RWPE2 (cell line): ENCODE measurements around the gene PIP4K2A.

Experiments
- ATAC-seq: fragments of 200-7000 bp; cut with Tn5 transposase; 3 replicates; pipeline ENCODE4 v1.9.1; 2021; ENCODE audit warnings: low read depth
- DNase-seq: peaks from one replicate; pipeline ENCODE4 v3.0.0-alpha.2; 2020; ENCODE audit warnings: low spot score
- H3K27ac ChIP-seq: fragments of 450-650 bp; 2 replicates; pipeline ENCODE4 v1.5.1; 2017; ENCODE audit warnings: mild to moderate bottlenecking; ENCODE audit not compliant: poor library complexity, severe bottlenecking
- H3K27me3 ChIP-seq: fragments of 250-450 bp; sonication (Bioruptor Pico); 2 replicates; pipeline ENCODE4 v1.5.1; 2021; ENCODE audit warnings: mild to moderate bottlenecking, moderate library complexity; ENCODE audit not compliant: insufficient read depth, poor library complexity, severe bottlenecking
- H3K36me3 ChIP-seq: fragments of 250-450 bp; sonication (Bioruptor Pico); 2 replicates; pipeline ENCODE4 v1.5.1; 2020; ENCODE audit warnings: low read depth, mild to moderate bottlenecking, moderate library complexity
- H3K4me1 ChIP-seq: fragments of 250-450 bp; sonication (Bioruptor Pico); 2 replicates; pipeline ENCODE4 v1.5.1; 2021; ENCODE audit warnings: mild to moderate bottlenecking, moderate library complexity; ENCODE audit not compliant: insufficient read depth, poor library complexity, severe bottlenecking
- H3K4me3 ChIP-seq: fragments of 250-450 bp; sonication (Bioruptor Pico); 2 replicates; pipeline ENCODE4 v1.5.1; 2021; ENCODE audit warnings: mild to moderate bottlenecking, moderate library complexity; ENCODE audit not compliant: severe bottlenecking
- H3K9me3 ChIP-seq: fragments of 250-450 bp; sonication (Bioruptor Pico); 2 replicates; pipeline ENCODE4 v1.5.1; 2021; ENCODE audit warnings: mild to moderate bottlenecking, moderate library complexity; ENCODE audit not compliant: severe bottlenecking
- CTCF ChIP-seq: fragments of 450-650 bp; IDR thresholded peaks from one replicate; pipeline ENCODE4 v1.5.1; 2017; ENCODE audit warnings: mild to moderate bottlenecking, moderate library complexity; ENCODE audit not compliant: poor library complexity, severe bottlenecking

The PIP4K2A gene

GRCh38 chr10:22699976-22700375, 14.4 kb downstream of the PIP4K2A start:
- ATAC-seq (no peak), DNase-seq (no peak)
- Histone ChIP-seq H3K4me3 (no peak overlapping the region), H3K9me3 (no peaks in the 10 kb centered on the region), H3K27ac (no peak overlapping the region), H3K4me1 (no peaks in the 10 kb centered on the region), H3K36me3 (no peaks in the 10 kb centered on the region), H3K27me3 (no peaks in the 10 kb centered on the region)
- TF ChIP-seq CTCF, result no peak

DNA sequence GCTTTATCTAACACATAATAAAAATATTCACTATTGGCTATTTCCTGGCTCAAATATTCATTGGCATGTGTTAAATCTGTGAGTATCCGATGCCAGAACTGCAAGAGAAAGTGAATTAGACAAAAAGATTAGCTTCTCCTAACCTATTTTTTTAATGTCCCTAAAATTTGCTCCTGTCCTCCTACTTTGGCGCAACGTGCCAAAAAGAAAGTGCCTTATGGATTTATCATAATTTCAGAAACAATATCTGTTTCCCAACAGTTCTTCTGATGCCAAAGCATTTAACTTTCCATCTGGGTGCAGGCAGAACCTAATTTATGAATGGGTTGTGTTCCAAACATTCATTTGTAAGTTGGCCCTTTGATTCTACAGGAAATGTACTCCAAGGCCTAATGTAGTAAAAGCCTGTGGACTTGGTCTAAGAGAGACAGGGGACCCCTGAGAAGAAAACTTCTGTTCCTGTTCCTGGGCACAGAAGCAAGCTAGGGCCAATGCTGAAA, 15.4 kb downstream of the PIP4K2A start:
- H3K27ac ChIP-seq, result no peak overlapping the region
- TF ChIP-seq CTCF, result no peak
- no peak overlapping the region for H3K4me3 ChIP-seq
- no peaks in the 10 kb centered on the region for H3K4me1 ChIP-seq
- no peaks in the 10 kb centered on the region for H3K36me3 ChIP-seq
- ATAC-seq, result no peak
- no peak for DNase-seq
- H3K9me3 ChIP-seq, result no peaks in the 10 kb centered on the region
- no peaks in the 10 kb centered on the region for H3K27me3 ChIP-seq

- no peaks in the 10 kb centered on the region for H3K27me3 ChIP-seq
- H3K4me1 ChIP-seq, result no peaks in the 10 kb centered on the region
- H3K9me3 ChIP-seq, result no peaks in the 10 kb centered on the region
- H3K36me3 ChIP-seq, result no peaks in the 10 kb centered on the region
- no peak for ATAC-seq
- DNase-seq, result no peak
- no peak overlapping the region for H3K27ac ChIP-seq
- no peak for TF ChIP-seq CTCF
- no peak overlapping the region for H3K4me3 ChIP-seq
These were observed 16.6 kb downstream of the PIP4K2A start for GRCh38 chr10:22697800-22698199.

DNA sequence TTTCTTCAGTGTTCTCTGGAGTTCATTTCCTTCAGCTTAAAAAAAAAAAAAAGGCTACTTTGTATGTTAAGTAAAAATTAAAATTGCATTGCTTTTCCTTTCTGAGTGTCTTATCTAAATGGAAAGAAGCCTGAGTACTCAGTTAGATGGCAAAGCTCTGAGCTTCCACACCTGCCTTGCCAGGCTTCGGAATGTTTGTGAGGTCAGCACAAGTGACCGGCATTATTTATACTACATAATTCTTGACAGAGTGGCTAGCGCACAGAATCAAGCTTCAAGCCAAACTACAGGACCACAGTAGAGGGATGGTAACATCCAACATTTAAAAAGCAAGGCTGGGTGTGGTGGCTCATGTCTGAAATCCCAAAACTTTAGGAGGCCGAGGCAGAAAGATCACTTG, 17.3 kb downstream of the PIP4K2A start:
- DNase-seq (no peak), ATAC-seq (no peak)
- Histone ChIP-seq H3K27ac (no peak overlapping the region), H3K4me3 (no peak overlapping the region), H3K27me3 (no peaks in the 10 kb centered on the region), H3K36me3 (no peaks in the 10 kb centered on the region), H3K4me1 (no peaks in the 10 kb centered on the region), H3K9me3 (no peaks in the 10 kb centered on the region)
- TF ChIP-seq CTCF, result no peak

DNA sequence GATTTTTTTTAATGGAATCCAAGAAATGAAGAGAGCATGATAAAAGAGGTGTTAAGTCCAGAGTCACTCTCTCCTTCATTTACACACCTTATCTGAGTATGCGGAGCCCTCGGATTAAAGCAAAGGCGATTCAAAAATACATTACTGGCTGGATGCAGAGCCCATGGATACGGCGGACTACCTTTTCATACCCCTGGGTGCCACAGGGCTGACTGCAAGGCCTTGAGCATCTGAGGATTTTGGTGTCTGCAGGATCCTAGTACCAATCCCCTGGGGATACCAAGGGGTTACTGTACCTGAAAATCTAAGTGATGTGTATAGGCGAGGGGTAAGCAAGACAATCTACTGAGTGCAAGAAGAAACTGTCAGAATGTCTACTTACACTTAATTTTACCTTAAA, 20.5 kb downstream of the PIP4K2A start:
- Histone ChIP-seq H3K9me3 (no peaks in the 10 kb centered on the region), H3K27me3 (no peaks in the 10 kb centered on the region), H3K36me3 (no peaks in the 10 kb centered on the region), H3K27ac (no peak overlapping the region), H3K4me3 (no peak overlapping the region), H3K4me1 (peaks cover 12% of the 10 kb centered on the region)
- no peak for DNase-seq
- TF ChIP-seq CTCF, result no peak
- ATAC-seq, result no peak
